Type B pancreatic cell (in vitro differentiated cells): ENCODE data around the gene NAA80. TPM values are rescaled to one million over a fixed set of nuclear protein-coding genes. Genes with fewer than 3 reads are reported as not detected.

Experiments used
- DNase-seq: peaks from one replicate; pipeline ENCODE4 v3.0.0; 2021; ENCODE audit warnings: mixed read lengths; ENCODE audit not compliant: unreplicated experiment; ENCODE audit errors: extremely low spot score
- H3K27ac Mint-ChIP-seq: 2 replicates; pipeline ENCODE4 v1.8.0; 2021; ENCODE audit warnings: mild to moderate bottlenecking, mixed read lengths
- H3K27me3 Mint-ChIP-seq: 2 replicates; pipeline ENCODE4 v1.8.0; 2021; ENCODE audit warnings: mixed read lengths
- H3K36me3 Mint-ChIP-seq: 2 replicates; pipeline ENCODE4 v1.8.0; 2021; ENCODE audit warnings: mixed read lengths
- H3K4me1 Mint-ChIP-seq: one replicate; pipeline ENCODE4 v1.8.0; 2021; ENCODE audit warnings: mixed read lengths; ENCODE audit not compliant: unreplicated experiment
- H3K4me3 Mint-ChIP-seq: 2 replicates; pipeline ENCODE4 v1.8.0; 2021; ENCODE audit warnings: mild to moderate bottlenecking, mixed read lengths
- H3K9me3 Mint-ChIP-seq: 2 replicates; pipeline ENCODE4 v1.8.0; 2021; ENCODE audit warnings: mixed read lengths
- total RNA-seq: library from RNA; stranded (reverse); gene quantifications from 2 replicates; pipeline ENCODE4 v1.2.1, GENCODE V29; 2021; ENCODE audit warnings: low replicate concordance
- TF ChIP-seq, protein P1 (sequence below): fragments of 200-600 bp; sonication (generic); conservative IDR thresholded peaks from 2 replicates; pipeline ENCODE4 v1.5.0; 2021; ENCODE audit warnings: antibody characterized with exemption, mild to moderate bottlenecking

NAA80 gene
- total RNA-seq, 1 donor from 2014 or later: 12.9 TPM

DNA sequence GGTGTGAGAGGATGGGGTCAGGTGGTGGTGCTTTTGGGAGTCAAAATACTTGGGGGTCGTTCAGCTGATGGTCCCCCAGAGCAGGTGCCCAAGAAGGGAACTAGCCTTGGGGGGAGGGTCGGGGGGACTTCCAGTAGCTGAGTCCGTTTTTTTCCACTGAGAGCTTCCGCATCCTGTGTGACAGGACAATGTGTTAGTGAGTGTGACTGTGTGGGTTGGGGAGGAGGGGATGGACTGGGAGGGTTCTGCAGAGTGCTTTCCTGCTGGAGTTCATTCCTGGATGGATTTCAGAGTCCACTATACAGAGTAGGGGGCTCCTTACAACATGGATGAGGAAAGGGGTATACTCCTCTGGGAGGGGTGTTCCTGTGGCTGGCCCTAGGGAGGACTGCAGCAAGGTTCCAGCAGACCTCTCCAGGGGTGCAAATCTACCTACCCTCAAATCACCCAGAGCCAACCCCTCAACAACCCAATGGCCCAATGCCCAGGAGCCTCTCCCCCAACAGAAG, 23.9 kb upstream of the NAA80 start:
- Mint-ChIP-seq H3K27me3 (no peaks in the 10 kb centered on the region), H3K4me1 (peaks cover 25% of the 10 kb centered on the region), H3K36me3 (peaks cover 7% of the 10 kb centered on the region), H3K27ac (peak overlapping the region; percentile 67), H3K4me3 (peak overlapping the region; percentile 89), H3K9me3 (no peaks in the 10 kb centered on the region)
- DNase-seq: no peak
- TF ChIP-seq, protein P1, sequence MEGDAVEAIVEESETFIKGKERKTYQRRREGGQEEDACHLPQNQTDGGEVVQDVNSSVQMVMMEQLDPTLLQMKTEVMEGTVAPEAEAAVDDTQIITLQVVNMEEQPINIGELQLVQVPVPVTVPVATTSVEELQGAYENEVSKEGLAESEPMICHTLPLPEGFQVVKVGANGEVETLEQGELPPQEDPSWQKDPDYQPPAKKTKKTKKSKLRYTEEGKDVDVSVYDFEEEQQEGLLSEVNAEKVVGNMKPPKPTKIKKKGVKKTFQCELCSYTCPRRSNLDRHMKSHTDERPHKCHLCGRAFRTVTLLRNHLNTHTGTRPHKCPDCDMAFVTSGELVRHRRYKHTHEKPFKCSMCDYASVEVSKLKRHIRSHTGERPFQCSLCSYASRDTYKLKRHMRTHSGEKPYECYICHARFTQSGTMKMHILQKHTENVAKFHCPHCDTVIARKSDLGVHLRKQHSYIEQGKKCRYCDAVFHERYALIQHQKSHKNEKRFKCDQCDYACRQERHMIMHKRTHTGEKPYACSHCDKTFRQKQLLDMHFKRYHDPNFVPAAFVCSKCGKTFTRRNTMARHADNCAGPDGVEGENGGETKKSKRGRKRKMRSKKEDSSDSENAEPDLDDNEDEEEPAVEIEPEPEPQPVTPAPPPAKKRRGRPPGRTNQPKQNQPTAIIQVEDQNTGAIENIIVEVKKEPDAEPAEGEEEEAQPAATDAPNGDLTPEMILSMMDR: no peak

DNA sequence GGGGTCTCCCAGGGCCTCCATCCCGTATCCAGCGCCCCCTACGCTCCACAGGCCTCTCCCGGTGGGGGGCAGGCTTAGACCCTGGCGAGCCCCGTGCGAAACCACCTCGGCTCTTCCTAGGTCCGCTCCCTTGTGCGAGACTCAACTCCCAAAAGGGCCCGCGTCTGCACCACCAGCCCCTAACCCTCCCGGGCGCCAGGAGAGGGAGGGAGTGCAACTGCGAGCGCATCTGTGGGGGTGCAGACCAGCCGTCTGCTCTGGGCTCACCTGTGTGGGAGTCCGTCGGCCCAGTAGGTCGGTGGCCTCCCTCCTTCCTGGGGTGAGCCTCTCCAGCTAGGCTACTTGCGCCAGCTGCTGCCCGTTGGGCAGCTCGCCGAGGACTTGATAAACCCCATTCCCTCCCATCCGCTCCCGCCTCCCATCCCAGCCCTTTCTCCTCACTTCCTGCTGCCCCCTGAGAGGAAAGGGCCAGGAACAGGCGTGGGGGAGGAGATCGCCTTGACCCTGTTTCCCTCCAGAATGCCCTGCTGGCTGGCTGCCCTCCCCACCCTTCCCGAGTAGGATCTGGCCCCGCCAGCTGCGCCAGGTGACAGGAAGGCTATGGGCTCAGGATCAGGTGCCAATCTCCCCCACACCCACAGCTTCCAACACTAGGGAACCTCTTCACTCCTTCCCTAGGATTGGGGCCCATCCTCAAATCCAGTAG, 23.3 kb upstream of the NAA80 start, which contains the start of gene HYAL2:
HYAL2 (minus strand) TSS at position 360 of the 706 bp plus-strand sequence. CDS start 2,256 bp downstream, outside the sequence.
- H3K27ac Mint-ChIP-seq: peak within 1 kb of the TSS; percentile 95
- peaks cover 25% of the 10 kb centered on the region for H3K4me1 Mint-ChIP-seq
- no peaks in the 10 kb centered on the region for H3K27me3 Mint-ChIP-seq
- no peaks in the 10 kb centered on the region for H3K9me3 Mint-ChIP-seq
- H3K36me3 Mint-ChIP-seq: peaks cover 7% of the 10 kb centered on the region
- DNase-seq: no peak
- TF ChIP-seq, protein P1: no peak
- H3K4me3 Mint-ChIP-seq: peak within 1 kb of the TSS; percentile 89

DNA sequence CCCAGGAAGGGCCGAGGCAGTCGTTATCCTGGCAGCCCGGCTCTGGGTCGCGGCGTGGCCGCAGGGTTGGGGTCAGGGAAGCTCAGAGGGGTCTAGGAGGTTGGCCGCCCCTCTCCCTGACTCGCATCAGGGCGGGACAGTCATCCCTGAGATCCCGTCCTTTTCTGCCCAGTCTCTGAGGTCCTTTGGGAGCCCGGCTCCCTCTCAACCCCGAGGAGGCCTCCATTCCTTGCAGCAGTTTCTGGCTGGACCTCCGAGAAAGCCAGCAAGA, 22.8 kb upstream of the NAA80 start:
- Mint-ChIP-seq H3K27ac (no peak overlapping the region), H3K9me3 (no peaks in the 10 kb centered on the region), H3K27me3 (no peaks in the 10 kb centered on the region), H3K36me3 (peaks cover 7% of the 10 kb centered on the region), H3K4me3 (peak overlapping the region; percentile 89), H3K4me1 (peaks cover 27% of the 10 kb centered on the region)
- TF ChIP-seq, protein P1: no peak
- DNase-seq: no peak

DNA sequence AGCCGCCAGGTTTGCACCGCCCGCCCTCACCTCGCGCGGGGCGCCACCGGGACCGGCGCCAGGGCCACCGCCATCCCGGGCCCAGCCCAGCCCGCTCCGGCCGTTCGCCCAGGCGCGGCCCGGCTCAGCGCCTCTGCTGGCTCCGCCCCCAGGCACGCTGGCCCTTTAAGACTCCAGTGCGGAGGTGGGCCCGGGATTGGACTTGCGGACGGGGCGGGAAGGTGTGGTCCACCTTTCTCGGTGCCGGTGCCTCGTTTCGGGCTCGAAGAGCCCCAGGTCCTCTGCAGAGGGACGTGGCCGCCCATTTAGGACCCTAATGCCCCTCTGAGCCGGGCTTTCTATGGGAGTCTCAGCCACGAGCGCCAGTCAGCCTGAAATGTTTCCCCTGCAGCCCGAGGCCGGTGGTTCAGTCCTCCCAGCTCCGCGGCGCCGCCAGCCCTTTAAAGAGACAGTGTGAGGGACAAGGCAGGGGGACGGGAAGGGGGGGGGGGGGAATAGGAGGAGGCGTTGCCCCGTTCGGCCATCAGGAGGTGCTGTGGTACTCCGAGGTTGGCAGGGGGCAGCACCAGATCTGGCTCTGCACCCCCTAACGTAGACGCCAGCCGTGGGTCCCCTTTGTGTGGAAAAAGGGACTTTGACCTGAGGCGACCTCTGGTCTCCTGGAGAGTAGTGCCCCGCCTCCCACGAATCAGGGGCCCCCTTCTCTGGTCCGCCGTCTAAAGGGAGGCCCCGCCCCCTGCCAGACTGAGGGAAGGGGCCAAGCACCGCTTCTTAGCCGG, 22.3 kb upstream of the NAA80 start:
- peak overlapping the region; percentile 95 for H3K27ac Mint-ChIP-seq
- H3K4me3 Mint-ChIP-seq: peak overlapping the region; percentile 89
- peak; percentile 92 for DNase-seq
- no peaks in the 10 kb centered on the region for H3K9me3 Mint-ChIP-seq
- peaks cover 32% of the 10 kb centered on the region for H3K4me1 Mint-ChIP-seq
- TF ChIP-seq, protein P1: peak; percentile 79
- peaks cover 10% of the 10 kb centered on the region for H3K36me3 Mint-ChIP-seq
- H3K27me3 Mint-ChIP-seq: no peaks in the 10 kb centered on the region

DNA sequence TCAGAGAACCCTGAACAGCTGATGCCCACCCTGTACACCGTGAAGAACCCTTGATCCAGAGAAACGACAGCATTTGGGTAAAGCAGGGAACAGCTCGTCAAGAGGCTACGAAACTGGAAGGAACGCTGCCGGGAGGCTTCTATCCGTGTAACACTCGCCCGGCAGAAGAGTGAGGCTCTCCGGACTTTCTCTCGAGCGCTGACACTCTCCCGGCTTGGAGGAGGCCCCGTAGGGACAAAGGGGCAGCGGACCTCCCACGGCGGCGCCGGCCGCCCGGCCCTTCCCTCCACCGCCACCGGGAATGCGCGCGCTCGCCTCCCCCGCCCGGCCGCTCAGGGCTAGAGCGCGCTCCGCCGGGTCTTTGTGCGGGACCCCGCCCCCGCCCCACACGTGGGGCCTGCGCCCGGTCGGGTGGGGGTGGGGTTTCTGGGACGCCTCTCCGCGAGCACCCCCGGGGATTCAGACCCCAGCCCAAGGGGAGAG, 21.7 kb upstream of the NAA80 start:
- H3K27ac Mint-ChIP-seq: peak overlapping the region; percentile 98
- peaks cover 36% of the 10 kb centered on the region for H3K4me1 Mint-ChIP-seq
- no peaks in the 10 kb centered on the region for H3K9me3 Mint-ChIP-seq
- peak; percentile 88 for DNase-seq
- peak overlapping the region; percentile 95 for H3K4me3 Mint-ChIP-seq
- H3K27me3 Mint-ChIP-seq: no peaks in the 10 kb centered on the region
- TF ChIP-seq, protein P1: no peak
- H3K36me3 Mint-ChIP-seq: peaks cover 15% of the 10 kb centered on the region
